ENCODE data around the gene ABCC8. TPM values are rescaled to one million over a fixed set of nuclear protein-coding genes. Genes with fewer than 3 reads are reported as not detected.

The ABCC8 gene
- polyA plus RNA-seq, 3 donors = not detected

DNA sequence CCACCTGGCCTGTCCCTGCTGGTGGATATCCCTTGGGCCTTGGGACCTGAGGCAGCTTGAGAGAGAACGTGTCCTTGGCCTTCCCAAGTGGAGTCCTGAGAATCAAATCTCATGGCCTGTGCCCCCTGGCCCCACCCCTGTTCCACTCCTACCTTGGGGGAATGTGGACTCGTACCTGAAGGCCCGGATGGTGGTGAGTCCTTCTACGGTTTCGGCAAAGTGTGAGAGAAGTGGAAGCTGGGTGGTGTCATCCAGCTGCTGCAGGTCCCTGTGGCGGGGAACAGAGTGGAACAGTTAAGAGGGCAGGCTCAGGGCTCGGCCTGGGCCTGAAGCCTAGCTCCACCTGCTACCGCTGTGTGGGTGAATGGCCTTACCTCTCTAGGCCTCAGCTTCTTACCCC lies 74.2 kb downstream of the ABCC8 start:
- Mint-ChIP-seq H3K27me3 (ENCODE audit: low read depth in 3 of 3) (peaks cover 0 to 13% (median 1%) of the 10 kb centered on the region in 3 donors), H3K36me3 (no peaks in the 10 kb centered on the region), H3K27ac (no peak overlapping the region), H3K4me1 (peaks cover 3% of the 10 kb centered on the region), H3K9me3 (peaks cover 0 to 1% (median 0%) of the 10 kb centered on the region in 7 donors), H3K4me3 (no peak overlapping the region)
- no peaks in the 10 kb centered on the region for H3K9me3 ChIP-seq (replicated peaks in 1 of 2; ENCODE audit: control insufficient read depth in 1 of 2, insufficient read depth in 1 of 2, low read length in 2 of 2)
- no peak overlapping the region for H2AFZ ChIP-seq (ENCODE audit: insufficient read depth, low read depth, low read length, poor library complexity, severe bottlenecking)
- no peaks in the 10 kb centered on the region for H3K27me3 ChIP-seq (ENCODE audit: control insufficient read depth in 2 of 2, insufficient read depth in 2 of 2, low read length in 2 of 2)
- H3K9ac ChIP-seq (ENCODE audit: insufficient read depth, low read length, poor library complexity, severe bottlenecking) = no peak overlapping the region
- H3K4me3 ChIP-seq (replicated peaks in 1 of 3; ENCODE audit: low read depth in 2 of 3, low read length in 3 of 3) = no peak overlapping the region
- 94% methylated on average over 8 of the region's 8 CpGs for WGBS (ENCODE audit: insufficient coverage)
- no peak for DNase-seq
- TF ChIP-seq CTCF (IDR thresholded peaks at IDR 0.05) = no peak
- H3K4me2 ChIP-seq (replicated peaks; ENCODE audit: extremely low read depth, low read length, poor library complexity, severe bottlenecking) = no peak overlapping the region
- no peak overlapping the region for H3K27ac ChIP-seq (ENCODE audit: low read depth in 1 of 2, low read length in 2 of 2)
- no peaks in the 10 kb centered on the region for H4K20me1 ChIP-seq (ENCODE audit: insufficient read depth, low read length)
- no peaks in the 10 kb centered on the region for H3K36me3 ChIP-seq (replicated peaks in 1 of 2; ENCODE audit: control insufficient read depth in 1 of 2, insufficient read depth in 2 of 2, low read length in 2 of 2)
- intact Hi-C loops (cut with micrococcal nuclease) = no loop called here
- no peaks in the 10 kb centered on the region for H3K79me2 ChIP-seq (ENCODE audit: insufficient read depth, low read length)
- no peaks in the 10 kb centered on the region for H3K4me1 ChIP-seq (ENCODE audit: control insufficient read depth in 1 of 2, insufficient read depth in 2 of 2, low read length in 2 of 2)

DNA sequence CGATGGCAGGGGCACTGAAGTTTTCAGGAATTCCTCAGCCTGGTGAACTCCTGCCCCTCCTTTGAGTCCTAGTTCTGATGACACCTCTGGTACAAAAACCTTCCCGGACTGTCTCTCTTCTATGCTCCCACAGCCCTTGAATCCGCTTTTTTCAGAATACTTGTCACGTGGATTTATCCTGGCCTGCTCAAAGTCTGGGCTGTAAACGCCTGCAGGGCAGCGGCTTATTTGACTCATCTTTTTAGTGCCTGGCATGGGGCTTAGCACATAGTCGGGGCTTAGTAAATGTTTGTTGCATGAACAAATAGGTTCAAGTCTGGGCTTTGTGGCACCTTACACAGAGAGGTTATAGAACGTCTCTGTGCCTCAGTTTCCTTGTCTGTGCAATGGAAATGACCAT lies 74.8 kb downstream of the ABCC8 start:
- 92% methylated on average over 7 of the region's 8 CpGs for WGBS (ENCODE audit: insufficient coverage)
- no peak overlapping the region for H2AFZ ChIP-seq (ENCODE audit: insufficient read depth, low read depth, low read length, poor library complexity, severe bottlenecking)
- Mint-ChIP-seq H3K9me3 (peaks cover 0 to 1% (median 0%) of the 10 kb centered on the region in 7 donors), H3K36me3 (no peaks in the 10 kb centered on the region), H3K4me3 (no peak overlapping the region), H3K27ac (no peak overlapping the region), H3K27me3 (ENCODE audit: low read depth in 3 of 3) (peaks cover 0 to 8% (median 1%) of the 10 kb centered on the region in 3 donors), H3K4me1 (peaks cover 3% of the 10 kb centered on the region)
- H4K20me1 ChIP-seq (ENCODE audit: insufficient read depth, low read length) = no peaks in the 10 kb centered on the region
- H3K4me2 ChIP-seq (replicated peaks; ENCODE audit: extremely low read depth, low read length, poor library complexity, severe bottlenecking) = no peak overlapping the region
- DNase-seq = no peak
- H3K27me3 ChIP-seq (ENCODE audit: control insufficient read depth in 2 of 2, insufficient read depth in 2 of 2, low read length in 2 of 2) = no peaks in the 10 kb centered on the region
- H3K9me3 ChIP-seq (replicated peaks in 1 of 2; ENCODE audit: control insufficient read depth in 1 of 2, insufficient read depth in 1 of 2, low read length in 2 of 2) = no peaks in the 10 kb centered on the region
- no peaks in the 10 kb centered on the region for H3K79me2 ChIP-seq (ENCODE audit: insufficient read depth, low read length)
- no peak overlapping the region for H3K4me3 ChIP-seq (replicated peaks in 1 of 3; ENCODE audit: low read depth in 2 of 3, low read length in 3 of 3)
- H3K4me1 ChIP-seq (ENCODE audit: control insufficient read depth in 1 of 2, insufficient read depth in 2 of 2, low read length in 2 of 2) = no peaks in the 10 kb centered on the region
- TF ChIP-seq CTCF (IDR thresholded peaks at IDR 0.05) = no peak
- H3K27ac ChIP-seq (ENCODE audit: low read depth in 1 of 2, low read length in 2 of 2) = no peak overlapping the region
- H3K36me3 ChIP-seq (replicated peaks in 1 of 2; ENCODE audit: control insufficient read depth in 1 of 2, insufficient read depth in 2 of 2, low read length in 2 of 2) = no peaks in the 10 kb centered on the region
- intact Hi-C loops (cut with micrococcal nuclease) = no loop called here
- no peak overlapping the region for H3K9ac ChIP-seq (ENCODE audit: insufficient read depth, low read length, poor library complexity, severe bottlenecking)

Measured in CD14-positive monocyte (primary cell).